ENCODE data around the gene HECTD4. TPM values are rescaled to one million over a fixed set of nuclear protein-coding genes. Genes with fewer than 3 reads are reported as not detected.

Gene HECTD4
- total RNA-seq, 4 donors from 2014 or later = 28.2 to 54.4 (median 33.7) TPM

DNA sequence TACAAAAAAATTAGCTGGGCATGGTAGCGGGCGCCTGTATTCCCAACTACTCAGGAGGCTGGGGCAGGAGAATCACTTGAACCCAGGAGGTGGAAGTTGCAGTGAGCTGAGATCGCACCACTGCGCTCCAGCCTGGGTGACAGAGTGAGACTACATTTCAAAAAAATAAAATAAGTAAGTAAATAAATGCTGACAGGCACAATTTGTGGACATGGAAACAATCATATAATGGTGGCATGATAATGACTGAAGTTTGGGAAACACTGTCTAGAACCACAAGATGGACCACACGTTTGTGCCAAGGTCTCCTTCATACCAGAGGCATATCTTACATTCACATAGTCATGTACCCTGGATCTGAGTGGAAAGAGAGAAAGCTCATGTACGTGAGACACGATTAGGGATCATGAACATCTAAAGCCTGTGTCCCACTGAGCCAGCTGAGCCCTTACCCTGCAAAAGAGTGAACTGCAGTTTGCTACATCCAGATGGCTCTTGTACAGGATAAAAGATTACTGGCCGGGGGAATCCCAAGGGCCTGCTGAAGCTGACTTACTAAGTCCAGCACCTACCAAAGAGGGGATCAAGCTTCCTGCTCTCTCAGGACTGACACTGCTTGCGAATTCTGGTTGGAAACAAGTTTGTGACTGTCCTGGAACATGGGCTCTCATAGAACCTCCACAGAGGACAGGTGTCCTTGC, 194.0 kb downstream of the HECTD4 start:
- no peak for TF ChIP-seq CTCF (IDR thresholded peaks at IDR 0.05; ENCODE audit: low read depth)

GRCh38 chr12:112185093-112185923, 196.9 kb downstream of the HECTD4 start:
- no peak for TF ChIP-seq CTCF (IDR thresholded peaks at IDR 0.05; ENCODE audit: low read depth)

DNA sequence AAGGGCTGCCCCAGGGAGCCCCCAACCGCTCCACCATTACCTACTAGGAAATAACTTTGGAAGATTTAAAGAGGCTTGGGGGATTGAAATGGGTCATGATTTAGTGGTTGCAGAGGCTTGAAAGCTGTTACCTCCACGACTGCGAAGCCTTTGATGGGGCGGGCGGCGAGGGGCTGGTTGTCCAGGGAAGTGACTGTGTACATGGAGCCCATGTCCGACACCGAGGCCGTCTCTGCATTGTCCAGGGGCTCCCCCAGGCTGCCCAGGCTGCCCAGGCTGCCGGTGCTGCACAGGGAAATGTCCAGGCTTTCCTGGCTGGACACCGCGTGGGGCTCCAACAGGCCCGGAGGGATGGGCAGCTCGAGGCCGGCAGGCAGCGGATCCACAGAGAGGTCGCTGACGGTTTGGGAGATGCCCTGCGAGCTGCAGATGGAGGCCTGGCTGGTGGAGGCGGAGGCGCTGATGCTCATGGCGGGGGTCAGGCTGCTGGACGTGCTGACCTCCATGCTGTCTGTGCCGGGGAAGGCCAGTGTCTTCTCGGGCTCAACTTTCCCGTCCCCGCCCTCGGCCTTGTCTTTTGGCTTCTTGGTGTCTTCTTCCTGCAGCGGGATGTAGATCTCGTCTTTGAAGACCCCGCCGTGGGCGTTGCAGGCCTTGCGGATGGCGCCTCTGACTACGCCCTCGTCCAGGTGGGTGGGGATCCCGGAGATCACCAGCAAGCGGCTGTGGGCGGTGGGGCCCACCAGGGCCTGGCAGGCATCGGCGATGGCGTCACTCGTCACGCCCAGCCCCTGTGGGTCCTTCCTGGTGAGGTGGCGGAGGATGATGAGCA, 198.0 kb downstream of the HECTD4 start:
- no peak for TF ChIP-seq CTCF (IDR thresholded peaks at IDR 0.05; ENCODE audit: low read depth)

- TF ChIP-seq CTCF (IDR thresholded peaks at IDR 0.05; ENCODE audit: low read depth) = no peak
These were observed 198.8 kb downstream of the HECTD4 start for GRCh38 chr12:112183141-112184021.

- TF ChIP-seq CTCF (IDR thresholded peaks at IDR 0.05; ENCODE audit: low read depth) = no peak
These were observed 199.7 kb downstream of the HECTD4 start for GRCh38 chr12:112182499-112182898.

DNA sequence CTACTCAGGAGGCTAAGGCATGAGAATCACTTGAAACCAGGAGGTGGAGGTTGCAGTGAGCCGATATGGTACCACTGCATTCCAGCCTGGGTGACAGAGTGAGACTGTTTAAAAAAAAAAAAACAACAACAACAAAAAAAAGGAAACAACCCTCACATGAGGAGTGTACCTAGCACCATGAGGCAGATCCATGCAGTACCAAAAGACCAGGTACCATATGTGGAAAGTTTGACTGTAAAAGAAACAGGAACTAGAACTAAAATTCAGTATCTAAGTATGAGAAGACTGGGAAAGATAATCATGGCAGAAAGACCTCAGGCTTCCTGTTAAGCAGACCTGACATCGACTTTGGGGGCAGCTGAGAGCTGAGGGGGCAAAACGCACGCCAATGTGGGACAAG, 201.8 kb downstream of the HECTD4 start:
- no peak for TF ChIP-seq CTCF (IDR thresholded peaks at IDR 0.05; ENCODE audit: low read depth)
